ENCODE measurements around the gene ABCF2.

Gene ABCF2

DNA sequence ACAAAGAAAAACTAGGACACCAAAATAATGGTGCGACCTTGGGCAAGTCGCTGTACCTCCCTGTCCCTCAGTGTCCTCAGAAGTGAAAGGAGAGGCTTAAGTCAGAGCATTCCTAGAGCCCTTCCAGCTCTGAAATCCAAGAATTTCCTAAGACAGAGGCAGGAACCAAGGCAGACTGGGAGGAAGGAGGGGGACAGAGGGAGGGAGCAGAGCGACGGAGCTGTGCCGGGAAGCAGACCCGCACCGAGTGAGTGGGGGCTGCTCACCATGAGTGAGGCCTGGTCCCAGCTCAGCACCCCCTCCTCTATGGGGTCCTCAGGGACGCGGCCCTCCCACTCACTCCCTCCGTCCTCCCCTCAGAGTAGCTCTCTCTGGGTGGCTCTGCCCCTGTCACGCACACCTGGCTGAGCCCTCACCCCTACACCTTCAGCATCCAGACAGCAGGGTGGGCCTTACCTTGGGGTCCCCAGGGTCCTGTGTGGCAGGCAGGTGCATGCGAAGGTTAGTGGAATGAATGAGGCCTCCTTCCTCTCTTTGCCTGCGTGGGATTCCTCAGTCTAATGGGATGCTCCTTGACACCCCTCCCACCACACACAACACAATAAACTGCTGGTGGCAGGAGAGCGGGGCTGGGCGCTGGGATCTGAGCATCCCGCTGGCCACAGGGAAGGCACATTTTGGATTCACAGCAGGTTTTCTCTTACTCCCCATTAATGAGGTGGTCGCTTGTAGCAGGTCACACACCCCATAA is 26.1 kb upstream of the ABCF2 start:
- no peak for DNase-seq (ENCODE audit: low read depth in 2 of 3, low spot score in 2 of 3)

DNA sequence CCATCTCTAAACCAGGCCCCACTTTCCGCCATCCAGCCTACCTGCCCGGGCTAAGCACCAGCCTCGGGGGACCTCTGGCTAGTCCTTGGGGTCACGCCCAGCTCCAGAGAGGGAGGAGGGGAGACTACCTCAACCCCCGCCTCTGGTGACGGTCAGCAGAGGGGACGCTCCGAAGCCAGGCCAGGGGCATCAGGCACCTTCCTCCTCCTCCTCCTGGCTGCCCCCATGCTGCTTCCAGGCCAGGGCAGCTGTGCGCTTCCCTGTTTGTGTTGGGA is 25.5 kb upstream of the ABCF2 start:
- no peak for DNase-seq (ENCODE audit: low read depth in 2 of 3, low spot score in 2 of 3)

DNA sequence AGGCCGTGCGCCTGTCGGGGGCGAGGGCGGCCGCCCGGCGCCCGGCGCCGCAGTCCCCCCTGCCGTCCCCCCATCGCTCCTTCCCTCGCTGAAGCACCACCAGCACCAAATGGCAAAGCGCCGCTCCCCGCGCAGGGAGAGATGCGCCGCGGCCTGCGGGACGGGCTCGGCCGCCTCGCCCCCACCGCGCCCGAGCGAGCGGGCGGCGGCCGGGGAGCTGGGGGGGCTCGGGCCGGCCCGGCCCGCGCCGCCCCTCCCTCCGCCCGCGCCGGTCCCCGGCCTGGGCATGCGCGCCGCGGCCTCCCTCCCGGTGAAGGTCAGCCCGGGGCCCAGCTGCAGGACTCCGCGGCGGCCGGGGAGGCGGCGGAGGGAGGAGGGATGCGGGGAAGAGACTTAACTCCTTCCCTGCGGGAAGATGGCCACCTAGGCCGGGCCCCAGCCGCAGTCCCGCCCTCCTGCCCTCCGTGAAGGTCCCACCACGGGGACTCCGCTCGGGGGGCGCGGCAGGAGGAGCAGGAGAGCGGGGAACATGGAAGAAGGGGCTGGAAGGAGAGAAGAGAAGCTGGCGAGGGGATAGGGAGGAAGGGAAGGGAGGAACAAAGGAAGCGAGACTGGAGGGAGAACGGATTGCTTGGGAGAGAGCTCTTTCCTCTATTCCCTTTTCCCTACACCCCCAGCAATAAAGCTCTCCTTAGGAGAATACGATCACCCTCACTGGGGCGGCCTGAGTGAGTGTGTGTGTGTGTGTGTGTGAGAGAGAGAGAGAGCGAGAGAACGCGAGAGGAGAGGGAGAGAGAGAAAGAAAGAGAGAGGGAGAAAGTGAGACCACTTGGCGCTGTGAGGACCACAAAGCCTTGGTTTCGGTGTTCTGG is 24.9 kb upstream of the ABCF2 start:
- no peak for DNase-seq (ENCODE audit: low read depth in 2 of 3, low spot score in 2 of 3)

DNA sequence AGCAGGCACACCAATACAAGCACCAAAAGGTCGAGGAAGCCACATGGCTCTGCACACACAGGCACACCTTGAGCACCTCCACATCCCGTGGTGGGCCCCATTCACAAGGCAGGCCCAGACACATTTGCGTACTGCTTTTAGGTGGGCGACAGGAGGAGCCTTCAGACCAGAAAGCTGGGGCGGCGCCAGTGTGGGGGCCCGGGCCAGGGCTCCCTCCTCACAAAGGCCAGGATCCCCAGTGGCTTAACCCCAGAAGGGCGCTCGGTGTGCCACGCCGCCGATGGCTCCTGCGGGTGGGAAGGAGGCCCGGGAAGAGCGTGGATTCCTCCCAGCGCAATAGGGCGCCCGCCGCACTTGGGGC is 24.3 kb upstream of the ABCF2 start:
- no peak for DNase-seq (ENCODE audit: low read depth in 2 of 3, low spot score in 2 of 3)

DNA sequence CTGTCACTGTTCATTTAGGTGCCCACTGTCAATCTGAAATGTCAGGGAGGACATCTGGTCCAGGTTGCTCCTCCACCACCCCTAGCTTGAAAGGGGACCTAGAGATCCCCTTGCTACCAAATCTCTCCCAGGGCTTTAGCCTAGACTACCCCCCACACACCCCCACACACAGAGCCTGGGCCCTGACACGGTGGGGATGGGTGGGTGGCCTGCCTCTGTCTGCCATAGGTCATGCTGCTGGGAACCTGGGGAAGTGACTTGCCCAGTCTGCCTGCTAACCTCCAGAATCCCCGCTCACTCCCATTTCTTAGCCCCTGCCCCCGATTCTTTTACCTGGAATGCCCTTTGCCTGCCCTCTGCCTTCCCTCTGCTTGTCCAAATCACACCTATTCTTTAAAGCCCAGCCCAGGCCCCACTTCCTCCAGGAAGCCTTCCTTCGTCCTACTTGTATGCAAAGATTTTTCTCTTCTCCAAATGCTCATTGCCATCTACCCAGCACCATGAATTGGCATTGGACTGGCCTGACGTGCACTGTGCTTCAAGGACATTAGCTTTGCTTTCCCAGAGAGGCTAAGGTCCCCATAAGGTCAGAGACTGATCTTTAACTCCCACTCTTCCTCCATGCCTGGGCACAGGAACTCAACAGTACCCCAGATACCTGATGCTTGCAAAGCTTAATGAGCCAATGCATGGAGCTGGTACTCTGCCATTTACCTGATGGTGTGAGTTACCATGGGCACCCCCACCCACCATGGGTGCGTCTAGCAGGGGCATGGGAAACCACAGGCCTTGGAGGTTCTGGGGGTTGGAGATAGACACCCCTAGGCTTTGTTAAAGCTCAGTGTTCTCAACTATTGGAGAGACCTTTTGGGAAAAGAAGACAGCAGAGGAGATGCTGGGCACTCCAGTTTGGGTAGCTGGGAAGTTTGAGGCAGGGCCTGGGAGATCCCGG is 23.5 kb upstream of the ABCF2 start:
- DNase-seq (ENCODE audit: low read depth in 2 of 3, low spot score in 2 of 3), result no peak

DNA sequence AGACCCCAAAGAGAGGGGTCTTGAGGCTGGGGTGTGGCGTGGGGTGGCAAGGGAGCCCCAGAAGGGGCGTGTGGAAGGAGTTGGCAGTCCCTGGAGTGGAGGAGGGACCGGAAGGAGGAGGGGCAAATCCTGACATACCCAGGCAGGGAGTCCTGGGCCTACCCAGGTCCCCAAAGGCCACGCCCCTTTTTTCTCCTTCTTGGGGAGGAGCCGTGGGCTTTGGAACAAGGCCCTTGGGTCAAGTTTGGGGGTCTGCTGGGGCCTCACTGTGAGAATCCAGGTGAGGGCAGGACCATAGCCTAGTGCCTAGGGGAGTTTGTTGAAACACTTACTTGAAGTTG is 22.7 kb upstream of the ABCF2 start:
- DNase-seq (ENCODE audit: low read depth in 2 of 3, low spot score in 2 of 3), result no peak

DNA sequence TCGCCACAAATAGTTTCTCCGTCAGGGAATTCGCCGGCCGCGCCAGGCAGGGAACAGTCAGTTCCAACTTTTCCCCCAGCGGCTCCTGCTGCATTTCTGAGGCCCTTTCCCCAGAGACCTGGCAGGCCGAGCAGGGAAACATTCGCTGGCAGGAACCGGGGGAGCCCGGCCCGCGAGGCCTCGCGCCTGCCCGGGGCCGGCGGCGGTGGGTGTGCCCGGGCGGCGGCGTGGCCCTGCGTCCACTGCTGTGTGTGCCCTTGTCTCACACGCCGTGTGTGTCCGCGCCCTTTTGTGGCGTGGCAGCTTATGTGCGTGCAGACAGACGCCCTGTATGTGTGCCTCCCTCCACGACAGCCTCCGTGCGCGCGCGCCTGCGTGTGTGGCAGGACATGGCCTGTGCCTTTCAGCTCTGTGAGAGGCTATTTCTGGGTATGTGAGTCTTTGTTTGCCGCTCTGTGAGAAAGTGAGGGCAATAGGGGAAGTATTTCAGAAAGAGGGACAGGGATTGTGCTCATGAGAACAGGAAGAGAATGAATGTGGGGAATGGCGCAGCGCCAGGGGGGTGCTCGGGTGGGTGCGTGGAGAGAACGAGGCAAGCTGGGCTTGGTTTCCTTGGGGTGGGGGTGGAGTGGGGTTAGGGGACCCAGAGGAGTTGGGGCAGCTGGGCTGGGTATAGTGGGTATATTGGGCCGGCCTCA is 22.2 kb upstream of the ABCF2 start:
- DNase-seq (ENCODE audit: low read depth in 2 of 3, low spot score in 2 of 3), result no peak

DNA sequence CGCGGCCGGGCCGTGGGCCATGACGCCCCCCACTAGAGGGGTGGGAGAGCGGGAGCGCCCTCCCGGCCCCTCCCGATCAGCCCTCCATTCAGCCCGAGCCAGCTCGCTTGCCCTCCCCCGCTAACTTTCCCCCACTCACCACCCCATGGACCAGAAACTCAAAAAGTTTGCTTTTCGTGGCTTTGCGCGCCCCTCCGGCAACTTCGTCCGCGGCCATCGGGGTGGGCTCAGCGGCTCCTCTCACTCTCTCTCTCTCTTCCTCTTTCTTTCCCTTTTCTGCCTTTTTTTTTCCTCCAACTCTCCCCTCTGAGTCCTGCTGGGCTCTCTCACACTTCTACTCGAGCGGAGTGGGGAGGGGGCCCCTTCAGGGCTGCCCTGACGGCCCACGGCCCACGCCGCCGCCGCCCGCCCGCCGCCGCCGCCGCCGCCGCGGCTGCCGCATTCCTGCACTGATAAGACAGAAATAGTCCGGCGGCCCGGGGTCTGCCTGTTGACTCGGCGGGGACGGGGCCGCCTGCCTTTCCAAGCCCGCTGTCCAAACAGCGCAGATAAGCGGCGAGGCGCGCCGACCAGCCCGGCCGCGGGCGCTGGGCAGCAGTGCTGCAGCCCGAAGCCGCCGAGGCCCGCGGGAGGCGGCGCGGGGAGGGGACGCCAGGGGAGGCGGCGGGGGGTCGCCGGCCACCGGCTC is 21.5 kb upstream of the ABCF2 start, which contains the start of gene SMARCD3:
Gene SMARCD3 (minus strand): TSS at position 349 of the 688 bp plus-strand sequence. CDS start 132 bp downstream, at position 217.
- no peak for DNase-seq (ENCODE audit: low read depth in 2 of 3, low spot score in 2 of 3)

DNA sequence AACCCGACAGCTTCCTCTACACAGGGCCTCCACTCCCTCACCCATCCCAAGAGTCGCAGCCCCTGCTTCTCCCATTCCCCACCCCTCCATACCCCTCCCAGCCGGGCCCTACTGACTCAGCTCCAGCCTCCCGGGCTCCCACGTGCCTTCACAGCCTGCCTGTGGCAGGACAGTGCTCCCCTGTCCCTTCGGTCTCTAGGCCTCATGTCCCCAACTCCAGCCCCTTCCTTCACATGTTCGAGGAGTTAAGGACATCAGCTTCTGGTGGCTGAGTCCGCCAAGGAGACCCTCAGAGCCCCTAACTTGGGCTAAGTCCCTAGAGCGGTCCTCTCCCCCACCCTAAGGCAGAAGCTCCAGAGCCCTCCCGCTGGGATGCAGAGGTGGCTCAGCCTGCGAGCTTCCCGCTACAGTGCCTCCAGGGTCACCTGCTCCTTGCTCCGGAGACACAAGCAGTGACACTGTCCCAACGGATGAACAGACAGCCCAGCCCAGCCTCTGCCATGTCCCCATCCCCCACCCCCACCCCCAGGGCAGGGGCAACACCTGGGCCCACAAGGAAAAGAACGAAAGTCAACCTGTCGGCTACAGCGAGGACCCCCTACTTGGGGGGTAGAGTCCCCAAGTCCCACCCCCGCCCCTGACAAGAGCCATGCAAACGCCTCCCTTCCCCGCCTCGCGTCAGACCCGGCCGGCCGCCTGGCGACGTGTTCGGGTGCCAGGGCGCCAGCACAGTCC is 20.8 kb upstream of the ABCF2 start:
- DNase-seq (ENCODE audit: low read depth in 2 of 3, low spot score in 2 of 3), result no peak

DNA sequence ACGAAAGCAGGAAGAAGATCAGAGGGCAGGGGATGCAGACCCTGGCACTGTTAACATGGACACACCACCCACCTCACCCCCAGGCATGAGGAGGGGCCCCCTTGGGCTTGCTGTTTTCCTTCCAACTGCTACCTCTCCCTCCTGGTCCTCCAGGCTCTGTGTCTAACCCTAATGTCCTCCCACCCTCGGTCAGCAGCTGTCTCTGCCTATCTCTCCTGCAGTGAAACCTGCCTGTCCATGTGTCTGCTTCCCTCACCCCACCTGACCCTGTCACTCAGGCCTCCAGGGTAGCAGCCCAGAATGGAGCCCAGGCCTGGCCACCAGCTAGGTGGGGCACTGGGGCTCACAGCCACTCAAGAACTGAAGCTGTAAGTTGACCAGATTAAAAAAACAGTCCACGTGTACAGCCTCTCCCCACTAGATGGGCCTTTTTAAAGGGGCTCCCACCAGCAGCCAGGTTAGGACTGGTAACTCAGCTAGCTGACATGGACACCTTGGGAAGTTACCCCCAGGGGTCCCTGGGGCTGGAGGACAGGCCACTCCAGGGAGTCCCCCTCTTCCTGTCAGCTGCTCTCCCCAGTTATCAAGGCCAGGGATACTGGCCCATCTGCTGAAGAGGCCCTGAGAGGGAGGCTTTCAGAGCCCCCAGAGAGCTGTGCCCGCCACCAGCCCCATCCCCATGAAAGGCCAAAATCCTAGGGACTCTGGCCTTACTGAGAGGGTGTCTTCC is 20.0 kb upstream of the ABCF2 start:
- no peak for DNase-seq (ENCODE audit: low read depth in 2 of 3, low spot score in 2 of 3)

DNA sequence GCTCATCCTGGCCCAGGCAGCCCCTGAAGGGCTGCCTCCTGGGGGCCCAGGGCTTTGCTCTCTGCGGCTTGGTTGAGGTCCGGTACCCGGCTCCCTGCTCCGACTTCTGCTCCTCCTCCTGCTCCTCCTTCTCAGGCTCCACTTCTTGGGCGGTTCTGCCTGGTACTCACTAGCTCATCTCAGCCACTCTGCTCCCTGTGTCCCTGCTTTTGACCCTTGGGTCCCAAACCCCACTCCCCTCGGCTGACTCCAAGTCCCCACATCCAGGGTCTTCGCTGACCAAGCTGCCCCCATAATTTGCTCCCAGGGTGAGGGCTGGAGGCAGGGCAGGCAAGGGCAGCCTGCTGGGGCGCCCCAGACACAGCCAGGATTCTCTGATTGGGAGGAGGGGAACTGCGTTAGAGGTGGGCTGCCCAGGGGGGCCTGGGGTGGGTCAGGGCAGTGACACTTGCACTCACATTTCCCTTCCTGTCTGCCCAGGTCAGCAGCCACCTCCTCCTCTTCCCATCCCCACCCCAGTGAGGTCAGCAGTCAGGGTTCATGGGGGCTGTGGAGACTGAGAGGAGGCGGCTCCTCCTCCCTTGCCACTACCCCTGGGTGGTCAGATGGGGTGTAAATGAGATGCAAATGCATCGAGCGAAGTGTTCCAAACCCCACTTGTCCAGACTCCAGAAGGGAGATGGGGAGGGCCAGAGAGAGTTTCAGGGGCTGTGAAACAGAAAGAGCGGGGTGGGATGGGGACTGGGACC is 19.3 kb upstream of the ABCF2 start:
- no peak for DNase-seq (ENCODE audit: low read depth in 2 of 3, low spot score in 2 of 3)

DNA sequence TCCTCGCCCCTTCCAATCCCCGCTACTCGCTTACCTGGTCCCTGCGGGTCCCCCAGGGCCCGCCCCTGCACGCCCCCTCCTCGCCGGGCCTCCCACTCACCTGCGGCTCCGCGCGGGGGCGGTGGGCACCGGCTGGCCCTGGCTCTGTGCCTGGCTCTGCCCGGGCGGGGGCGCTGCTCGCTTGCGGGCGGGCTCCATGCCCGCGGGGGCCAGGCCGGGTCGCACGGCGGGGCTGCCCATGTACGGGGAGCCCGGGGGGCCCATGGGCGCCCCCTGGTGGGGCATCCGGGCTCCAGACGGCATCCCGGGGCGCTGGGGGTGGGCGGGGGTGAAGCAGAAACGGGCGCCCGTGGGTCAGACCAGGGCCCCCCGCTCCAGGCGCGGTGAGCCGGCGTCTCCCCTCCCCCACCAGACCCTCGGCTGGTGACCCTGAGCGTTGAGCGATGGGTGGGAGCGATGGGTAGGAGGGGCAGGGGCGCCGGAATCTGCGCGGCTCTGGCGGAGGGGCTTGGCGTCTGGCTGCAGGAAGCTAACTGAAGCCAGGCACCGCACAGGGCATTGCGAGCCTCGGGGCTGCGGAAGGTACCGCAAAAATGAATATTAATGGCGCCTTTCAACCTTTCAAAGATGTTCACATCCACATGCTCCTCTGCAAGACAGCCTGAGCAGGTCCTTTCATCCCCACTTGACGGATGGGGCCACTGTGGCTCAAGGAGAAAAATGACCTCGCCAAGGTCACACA is 18.5 kb upstream of the ABCF2 start:
- peak in 1 of 3 experiments; percentile 46 for DNase-seq (ENCODE audit: low read depth in 2 of 3, low spot score in 2 of 3)

DNA sequence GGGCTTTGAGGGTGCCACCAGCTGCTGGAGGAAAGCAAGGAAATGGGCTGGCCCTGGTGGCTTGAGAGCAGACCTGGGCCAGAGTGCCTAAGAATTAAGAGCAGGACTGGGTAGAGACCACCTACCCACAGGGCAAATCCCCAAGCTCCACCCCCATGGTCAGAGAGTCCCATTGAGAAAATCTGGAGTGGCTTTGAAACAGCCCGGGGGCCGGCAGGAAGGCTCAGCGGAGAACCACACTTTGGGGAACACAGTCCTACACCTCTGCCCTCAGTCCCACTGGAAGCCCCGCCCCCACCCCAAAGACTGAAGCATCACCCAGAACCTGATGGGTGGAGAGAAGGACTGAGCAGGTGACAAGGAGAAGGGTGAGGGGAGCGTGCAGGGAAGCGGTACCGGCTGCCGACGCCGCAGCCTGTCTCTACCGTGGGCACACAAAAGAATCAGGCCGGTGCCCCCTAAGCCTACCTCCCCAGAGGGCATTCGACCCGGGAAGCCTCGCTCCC is 17.9 kb upstream of the ABCF2 start:
- DNase-seq (ENCODE audit: low read depth in 2 of 3, low spot score in 2 of 3), result no peak

DNA sequence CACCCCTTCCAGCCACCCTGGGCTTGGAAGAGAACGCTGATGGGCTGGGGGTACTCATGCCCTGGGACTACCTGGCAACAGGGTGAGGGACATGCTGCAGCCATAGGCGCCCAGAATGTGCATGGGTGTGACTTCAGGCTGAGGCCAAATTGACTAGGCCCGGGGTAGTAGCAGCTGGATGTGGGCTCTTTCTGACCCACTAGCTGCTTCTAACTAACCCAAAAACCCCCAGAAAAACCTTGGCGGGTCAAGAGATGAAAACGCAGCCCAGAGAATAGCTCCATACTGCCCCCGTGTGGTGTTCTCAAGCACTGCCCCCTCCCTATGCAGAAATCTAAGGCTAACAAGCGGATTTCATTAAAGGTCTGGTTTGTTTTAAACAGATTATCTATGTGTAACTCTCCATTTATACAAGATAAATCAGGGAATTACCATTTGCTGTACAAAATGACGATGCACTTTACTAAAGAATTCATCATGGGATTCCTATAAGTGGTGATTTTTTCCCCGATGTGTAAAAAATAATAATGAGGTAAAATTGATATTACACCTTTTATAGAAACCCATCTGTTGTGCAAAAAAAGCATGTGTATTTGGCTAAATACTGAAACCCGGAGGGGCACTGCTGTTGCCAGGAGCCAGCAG is 17.3 kb upstream of the ABCF2 start:
- no peak for DNase-seq (ENCODE audit: low read depth in 2 of 3, low spot score in 2 of 3)

DNA sequence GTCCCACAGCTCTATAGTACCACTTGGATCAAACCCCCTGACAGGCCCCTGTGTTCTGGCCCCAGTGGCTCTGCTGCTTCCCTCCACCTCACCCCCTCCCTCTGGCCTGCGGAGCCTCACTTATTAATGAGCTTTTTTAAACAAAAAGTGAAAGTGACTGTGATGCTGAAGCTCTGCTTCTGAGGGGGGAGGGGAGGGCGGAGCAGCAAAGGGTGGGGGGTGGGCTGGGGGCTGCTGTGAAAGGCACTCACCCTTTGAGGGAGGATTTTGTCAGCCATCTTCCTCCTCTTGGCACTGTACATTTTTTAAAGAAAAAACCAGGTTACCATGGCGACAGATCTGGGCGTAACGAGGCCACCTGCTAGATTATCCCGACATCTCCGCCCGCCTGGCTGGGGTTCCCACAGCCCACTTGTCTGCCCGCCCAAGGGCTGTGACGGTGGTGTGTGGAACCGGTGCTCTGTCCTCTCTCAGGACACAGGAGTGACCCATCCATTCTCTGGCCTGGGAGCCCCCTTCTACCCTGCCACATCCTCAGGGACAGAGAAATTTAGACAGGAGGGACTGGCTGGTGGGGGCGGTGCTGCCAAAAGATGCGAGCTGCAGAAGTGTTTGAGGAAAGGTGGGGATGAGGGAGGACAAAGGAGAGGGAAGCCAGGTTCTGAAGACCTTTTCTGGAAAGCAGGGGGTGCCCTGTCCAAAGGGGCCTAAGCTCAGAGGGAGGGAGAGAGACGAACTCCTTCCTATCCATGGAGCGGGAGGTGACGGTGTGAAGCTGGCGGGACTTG is 16.6 kb upstream of the ABCF2 start:
- DNase-seq (ENCODE audit: low read depth in 2 of 3, low spot score in 2 of 3), result no peak

DNA sequence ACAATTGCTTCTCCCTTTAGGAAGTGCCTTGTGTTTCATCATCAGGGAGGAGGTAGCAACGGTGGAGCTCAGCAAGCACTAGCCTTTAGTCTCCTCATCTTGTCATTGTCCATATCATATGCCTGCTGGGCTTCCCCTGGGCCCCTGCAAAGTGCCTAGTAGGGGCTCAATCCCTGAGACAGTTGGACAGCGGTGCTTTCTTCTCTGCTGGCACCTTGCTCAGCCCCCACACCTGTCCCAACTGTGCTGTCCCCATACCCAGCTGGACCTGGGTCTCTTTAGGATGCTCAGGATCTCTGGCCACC is 16.0 kb upstream of the ABCF2 start:
- DNase-seq (ENCODE audit: low read depth in 2 of 3, low spot score in 2 of 3), result no peak

All from activated CD8-positive, alpha-beta memory T cell treated with anti-CD3 and anti-CD28 coated beads for 48 hours (primary cell).